HepG2 (cell line): ENCODE results near the gene ZNF23. TPM values are rescaled to one million over a fixed set of nuclear protein-coding genes. Genes with fewer than 3 reads are reported as not detected.

ENCODE experiments used
- ATF2 ChIP-seq: sonication (generic); formaldehyde crosslinking; IDR thresholded peaks from 2 replicates; pipeline ENCODE4 v1.4.0; 2020; ENCODE audit warnings: missing genetic modification reagents
- HDAC2 ChIP-seq: sonication (generic); formaldehyde crosslinking; IDR thresholded peaks from 2 replicates; pipeline ENCODE4 v1.4.0; 2020; ENCODE audit warnings: missing genetic modification reagents
- HMGA1 ChIP-seq: sonication (generic); formaldehyde crosslinking; conservative IDR thresholded peaks from 2 replicates; pipeline ENCODE4 v1.4.0; 2020; ENCODE audit warnings: missing genetic modification reagents
- HNF1A ChIP-seq, 2 experiments: sonication (generic) in 1 of 2; formaldehyde crosslinking in 1 of 2; IDR thresholded peaks; 2 replicates each; pipeline versions ENCODE4 v1.4.0 to v1.6.1; 2016 to 2020; ENCODE audit warnings: borderline replicate concordance in 1 of 2, low read depth in 1 of 2, mild to moderate bottlenecking in 1 of 2, missing genetic modification reagents in 1 of 2
- JUNB ChIP-seq: sonication (generic); formaldehyde crosslinking; IDR thresholded peaks from 2 replicates; pipeline ENCODE4 v1.8.0; 2022; ENCODE audit warnings: missing genetic modification reagents, mild to moderate bottlenecking, borderline replicate concordance
- KAT2B ChIP-seq: fragments of 150-350 bp; IDR thresholded peaks from 2 replicates; pipeline ENCODE4 v1.6.1; 2014; ENCODE audit warnings: low read depth, low read length, borderline replicate concordance
- LBX2 ChIP-seq: sonication (generic); formaldehyde crosslinking; IDR thresholded peaks from 2 replicates; pipeline ENCODE4 v1.5.0; 2020; ENCODE audit warnings: missing genetic modification reagents, mild to moderate bottlenecking, borderline replicate concordance
- MED1 ChIP-seq: sonication (generic); formaldehyde crosslinking; IDR thresholded peaks from 2 replicates; pipeline ENCODE4 v1.4.0; 2020; ENCODE audit warnings: missing genetic modification reagents
- MTA3 ChIP-seq: sonication (generic); formaldehyde crosslinking; IDR thresholded peaks from 2 replicates; pipeline ENCODE4 v1.4.0; 2020; ENCODE audit warnings: missing genetic modification reagents
- MZF1 ChIP-seq: sonication (generic); formaldehyde crosslinking; IDR thresholded peaks from 2 replicates; pipeline ENCODE4 v1.8.1; 2023; ENCODE audit warnings: mild to moderate bottlenecking, missing genetic modification reagents, borderline replicate concordance
- SETDB1 ChIP-seq: sonication (generic); formaldehyde crosslinking; IDR thresholded peaks from 2 replicates; pipeline ENCODE4 v1.5.1; 2020; ENCODE audit warnings: missing genetic modification reagents, mild to moderate bottlenecking, borderline replicate concordance
- SRSF1 ChIP-seq: fragments of 200-400 bp; formaldehyde crosslinking; optimal IDR thresholded peaks from 2 replicates; pipeline ENCODE3; 2017; ENCODE audit warnings: mild to moderate bottlenecking, low read depth, low read length, moderate library complexity
- TFAP4 ChIP-seq: sonication (generic); IDR thresholded peaks from 2 replicates; pipeline ENCODE4 v1.6.1; 2016; ENCODE audit warnings: low read depth, borderline replicate concordance
- ZFY ChIP-seq: sonication (generic); formaldehyde crosslinking; IDR thresholded peaks from 2 replicates; pipeline ENCODE4 v1.4.0; 2020; ENCODE audit warnings: missing genetic modification reagents
- ZNF3 ChIP-seq: IDR thresholded peaks from 2 replicates; pipeline ENCODE4 v1.7.0; 2017; ENCODE audit warnings: inconsistent platforms
- ZNF362 ChIP-seq: sonication (generic); formaldehyde crosslinking; IDR thresholded peaks from 2 replicates; pipeline ENCODE4 v1.4.0; 2020; ENCODE audit warnings: missing genetic modification reagents, mild to moderate bottlenecking, borderline replicate concordance
- ZNF616 ChIP-seq: sonication (generic); formaldehyde crosslinking; IDR thresholded peaks from 2 replicates; pipeline ENCODE4 v1.5.0; 2020; ENCODE audit warnings: low read depth, mild to moderate bottlenecking, missing genetic modification reagents
- ZNF674 ChIP-seq: sonication (generic); formaldehyde crosslinking; IDR thresholded peaks from 2 replicates; pipeline ENCODE4 v1.5.0; 2020; ENCODE audit warnings: low read depth, mild to moderate bottlenecking, missing genetic modification reagents
- ZNF816 ChIP-seq: sonication (generic); formaldehyde crosslinking; IDR thresholded peaks from 2 replicates; pipeline ENCODE4 v1.8.0; 2022; ENCODE audit warnings: missing genetic modification reagents, mild to moderate bottlenecking, borderline replicate concordance
- ZSCAN22 ChIP-seq: sonication (generic); formaldehyde crosslinking; IDR thresholded peaks from 2 replicates; pipeline ENCODE4 v1.4.0; 2020; ENCODE audit warnings: mild to moderate bottlenecking, missing genetic modification reagents
- polyA plus RNA-seq, 8 experiments: library from polyadenylated mRNA; depleted of rRNA in 3 of 8; stranded (reverse) in 7 of 8; unstranded in 1 of 8; fragments of >200 nt; fragmentation: Illumina TruSeq in 4 of 8; extraction: Trizol in 4 of 8; gene quantifications; 2 replicates each; pipeline versions ENCODE4 v1.2.1 to v1.2.3, GENCODE V29; 2011 to 2016; ENCODE audit warnings: low read depth in 4 of 8, missing spikeins in 1 of 8, mixed read lengths in 1 of 8; ENCODE audit not compliant: insufficient read depth in 1 of 8
- total RNA-seq, 5 experiments: library from RNA; depleted of rRNA; stranded (reverse); fragments of >200 nt; fragmentation: Illumina TruSeq; extraction: Trizol; gene quantifications; 2 replicates each; pipeline ENCODE4 v1.2.3, GENCODE V29; 2016; ENCODE audit warnings: low read depth in 1 of 5

ZNF23 gene
- total and polyA plus RNA-seq, 2 of the 13 experiments (the other 11 are each of a cell fraction or from before 2014, with no cell fraction given): 8.6 to 12.2 TPM

- TF ChIP-seq ATF2 (CRISPR knock-in tag) (peak; percentile 90), ZFY (CRISPR knock-in tag) (peak; percentile 94), MTA3 (CRISPR knock-in tag) (no peak), KAT2B (no peak), MED1 (CRISPR knock-in tag) (peak; percentile 87), ZNF362 (no peak; the same call in 1 of the 2 replicates), TFAP4 (peak; percentile 96), ZSCAN22 (CRISPR knock-in tag) (no peak), SRSF1 (peak; percentile 92), LBX2 (CRISPR knock-in tag) (no peak), HMGA1 (no peak), SETDB1 (CRISPR knock-in tag) (no peak), ZNF816 (CRISPR knock-in tag) (no peak), HNF1A (IDR thresholded peaks at IDR 0.05; ENCODE audit: low read depth) (no peak; the same call in 1 of the 2 replicates), HNF1A (CRISPR knock-in tag; IDR thresholded peaks at IDR 0.05; ENCODE audit: borderline replicate concordance) (peak; percentile 74), JUNB (CRISPR knock-in tag) (no peak), MZF1 (CRISPR knock-in tag) (peak; percentile 82; the same call in 1 of the 2 replicates), ZNF616 (CRISPR knock-in tag) (0 out of 2 replicates have a peak, but pooled peaks have one; percentile 29), ZNF3 (CRISPR knock-in tag) (no peak), ZNF674 (CRISPR knock-in tag) (0 out of 2 replicates have a peak, but pooled peaks have one; percentile 67), HDAC2 (peak; percentile 98)
Measured at GRCh38 chr16:71461686-71462648, at the start of gene ZNF23 (continued).
